ENCODE results near the gene TSSK2.

TSSK2 gene

GRCh38 chr22:19169002-19169946 lies 38.2 kb downstream of the TSSK2 start:
- no peak for DNase-seq (ENCODE audit: low spot score)

DNA sequence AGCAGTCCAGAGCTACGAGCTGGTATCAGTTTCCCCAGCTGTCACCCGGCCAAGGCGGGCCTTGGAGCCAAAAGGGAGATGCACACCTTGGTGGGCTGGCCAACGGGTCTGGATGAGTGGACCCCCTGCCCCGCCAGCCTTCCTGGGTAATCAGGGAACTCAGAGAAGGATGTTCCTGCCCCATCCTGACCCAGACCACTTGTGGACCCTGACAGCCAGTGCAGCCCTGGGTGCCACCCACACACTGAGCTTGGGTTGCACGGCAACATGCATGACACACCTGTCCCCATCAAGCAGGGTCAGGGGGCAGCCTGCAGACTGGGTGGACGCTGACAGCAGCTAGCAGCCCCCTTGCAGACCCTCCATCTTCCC lies 38.8 kb downstream of the TSSK2 start:
- no peak for DNase-seq (ENCODE audit: low spot score)

GRCh38 chr22:19172213-19173046 lies 41.3 kb downstream of the TSSK2 start:
- no peak for DNase-seq (ENCODE audit: low spot score)

DNA sequence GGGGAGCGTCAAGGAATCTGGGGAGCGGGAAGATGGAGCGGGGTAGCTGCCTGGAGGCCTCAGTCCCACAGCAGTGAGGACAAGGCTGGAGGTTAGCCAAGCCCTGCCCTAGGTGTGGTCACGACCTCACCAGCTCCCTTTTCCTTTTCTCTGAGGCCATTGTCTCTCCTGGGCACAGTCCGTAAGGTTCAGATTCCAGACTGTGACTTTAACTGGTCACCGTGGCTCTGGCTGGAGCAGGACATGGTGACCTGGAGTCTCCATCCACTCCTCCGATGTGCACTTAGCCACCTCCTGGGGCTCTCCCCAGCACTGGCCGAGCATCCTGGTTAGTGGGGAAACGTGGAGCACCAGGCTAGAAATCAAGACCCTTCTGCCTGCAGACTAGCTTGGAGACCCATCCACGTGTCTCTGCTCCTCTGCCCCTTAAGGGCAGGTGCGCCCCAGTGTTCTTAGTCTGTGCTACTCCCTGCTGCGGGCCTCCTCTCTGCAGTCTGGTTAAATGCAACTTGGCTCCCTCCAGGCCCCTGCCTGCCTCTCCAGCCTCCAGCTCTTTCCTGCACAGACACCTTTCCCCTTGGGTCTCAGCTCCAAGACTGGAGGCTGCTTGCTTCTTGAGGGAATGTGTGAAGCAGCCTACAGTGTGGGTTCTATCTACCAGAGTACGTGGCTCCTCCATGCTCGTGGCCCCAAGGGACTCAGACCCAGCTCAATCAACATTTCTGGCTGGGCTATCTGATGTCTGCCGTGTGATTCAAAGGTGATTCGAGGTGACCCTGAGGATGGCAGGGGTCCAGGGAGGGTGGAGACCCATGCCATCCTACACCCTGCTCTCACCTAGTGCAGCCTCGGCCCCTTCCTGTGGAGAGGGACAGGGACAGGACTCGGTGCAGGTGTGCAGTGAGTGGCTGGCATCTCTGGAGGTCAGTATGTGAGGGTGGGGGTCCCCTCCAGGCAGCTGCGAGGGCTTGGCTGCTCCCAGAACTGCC lies 42.2 kb downstream of the TSSK2 start:
- no peak for DNase-seq (ENCODE audit: low spot score)

DNA sequence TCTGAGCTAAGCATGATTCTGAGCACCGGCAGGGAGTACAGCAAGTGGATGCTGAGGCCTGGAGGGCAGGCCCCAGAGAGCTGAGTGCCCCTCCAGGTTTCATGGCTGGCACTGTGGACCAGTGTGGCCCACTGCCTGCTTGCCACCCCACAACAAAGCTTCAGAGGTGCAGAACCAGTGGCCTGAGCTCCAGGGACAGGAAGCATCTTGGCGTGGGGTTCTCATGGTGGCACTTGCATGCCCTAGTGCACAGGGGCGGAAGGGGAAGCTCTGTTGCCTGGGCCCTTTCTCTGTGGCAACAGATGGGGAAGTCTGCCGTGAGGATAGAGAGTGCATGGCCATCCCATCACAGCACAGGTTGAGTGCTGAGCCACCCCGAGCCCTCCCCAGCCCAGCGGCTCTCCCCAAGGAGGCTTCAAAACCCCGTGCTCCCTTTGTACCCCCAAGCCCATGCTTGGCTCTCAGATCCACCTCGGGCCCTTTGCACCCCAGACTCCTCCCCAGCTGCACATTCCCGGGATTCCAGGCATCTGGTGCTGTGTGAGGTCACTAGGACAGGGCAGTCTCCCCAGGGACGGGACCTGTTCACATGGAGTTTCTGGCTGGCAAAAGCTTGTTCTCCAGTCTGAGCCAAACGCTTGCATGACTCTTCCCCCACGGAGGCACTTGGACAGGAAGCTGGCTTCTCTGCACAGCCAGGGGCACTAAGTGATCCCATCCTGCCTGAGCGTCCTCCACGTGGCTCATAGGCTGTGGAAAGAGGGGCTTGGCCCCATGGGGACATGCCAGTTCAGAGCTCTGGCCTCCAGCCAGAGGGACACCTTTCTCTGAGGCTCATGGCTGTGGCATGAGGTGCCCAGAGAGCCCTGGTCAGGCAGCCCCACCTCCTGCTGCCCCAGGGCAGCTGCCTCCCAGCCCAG lies 43.3 kb downstream of the TSSK2 start:
- DNase-seq (ENCODE audit: low spot score) = no peak

DNA sequence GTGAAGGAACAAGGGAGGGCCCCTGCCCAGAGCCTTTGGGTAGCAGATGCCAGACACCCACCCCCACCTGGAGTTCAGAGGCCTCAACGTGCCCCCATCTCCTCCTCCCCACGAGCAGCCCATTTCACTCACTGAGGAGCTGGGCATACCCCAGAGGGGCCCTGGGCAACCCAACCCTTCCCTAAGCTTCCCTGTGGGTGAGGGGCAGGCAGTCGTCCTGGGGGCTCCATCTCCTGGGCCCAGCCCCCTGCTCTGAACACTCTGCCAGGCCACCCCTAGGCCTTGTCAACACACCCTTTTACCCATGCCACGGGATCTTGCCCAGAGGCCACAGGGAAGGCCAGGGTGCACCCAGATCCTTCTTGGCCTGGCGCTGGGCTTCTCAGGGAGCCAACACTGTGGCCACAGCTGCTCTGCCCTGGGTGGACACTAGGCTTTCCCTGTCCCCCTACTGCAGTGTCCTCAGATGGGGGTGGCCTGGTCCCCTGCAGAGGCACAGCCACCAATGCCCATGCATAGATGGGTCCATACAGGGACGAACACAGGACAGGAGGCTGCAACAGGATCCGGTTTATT lies 44.0 kb downstream of the TSSK2 start:
- DNase-seq (ENCODE audit: low spot score) = no peak

DNA sequence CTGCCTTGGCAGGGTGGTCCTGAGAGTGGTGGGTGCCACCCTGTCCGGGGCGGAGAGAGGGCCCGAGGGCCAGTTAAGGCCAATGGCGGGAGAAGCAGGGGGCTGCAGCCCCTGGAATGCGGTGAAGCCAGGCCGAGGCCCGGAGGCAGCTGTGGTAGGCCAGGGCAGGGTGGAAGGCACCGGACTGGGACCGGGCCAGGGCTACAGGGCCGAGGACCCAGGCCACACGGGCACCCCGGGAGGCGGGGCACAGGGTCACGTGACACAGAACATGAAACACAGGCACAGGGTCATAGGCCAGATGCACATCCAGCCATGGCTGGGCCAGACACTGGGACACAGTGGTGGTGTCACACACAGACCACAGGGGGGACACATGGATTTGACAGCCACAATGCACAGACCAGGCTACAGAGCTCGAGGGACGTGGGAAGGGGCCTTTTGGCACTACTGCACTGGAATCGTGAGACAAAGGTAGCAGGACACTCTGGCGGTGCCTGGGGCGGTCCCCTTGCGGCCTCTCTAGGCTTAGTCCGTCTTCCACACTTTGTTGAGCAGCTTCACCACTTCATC lies 44.6 kb downstream of the TSSK2 start:
- no peak for DNase-seq (ENCODE audit: low spot score)

DNA sequence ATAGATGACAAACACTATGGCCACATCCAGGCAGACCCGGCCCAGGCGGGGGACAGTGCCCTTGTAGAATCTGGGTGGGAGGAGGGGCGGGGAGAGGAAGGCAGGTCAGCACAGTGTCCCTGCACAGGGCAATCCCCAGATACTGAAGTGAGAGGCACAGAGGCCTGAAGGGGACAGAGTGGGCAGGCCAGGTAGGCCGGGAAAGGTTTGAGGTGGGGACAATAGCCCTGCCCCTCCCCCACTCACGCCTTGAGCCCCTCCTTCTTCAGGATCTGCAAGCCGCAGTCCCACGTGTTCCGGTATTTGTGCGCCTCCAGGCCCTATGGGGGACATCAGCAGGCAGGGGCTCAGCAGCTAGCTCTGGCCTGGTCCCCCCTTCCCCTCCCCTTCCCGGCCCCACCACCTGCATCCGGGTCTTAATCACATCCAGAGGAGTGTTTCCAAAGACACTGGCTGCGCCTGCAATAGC lies 45.1 kb downstream of the TSSK2 start:
- DNase-seq (ENCODE audit: low spot score) = no peak

- DNase-seq (ENCODE audit: low spot score) = no peak
Measured at GRCh38 chr22:19176732-19177131, 45.6 kb downstream of the TSSK2 start.

- DNase-seq (ENCODE audit: low spot score) = no peak
Measured at GRCh38 chr22:19177164-19178064, 46.3 kb downstream of the TSSK2 start.

GRCh38 chr22:19178065-19178656 lies 47.1 kb downstream of the TSSK2 start:
- DNase-seq (ENCODE audit: low spot score) = peak; percentile 37

- peak; percentile 85 for DNase-seq (ENCODE audit: low spot score)
Measured at GRCh38 chr22:19178657-19179496, 47.8 kb downstream of the TSSK2 start, which contains the start of gene SLC25A1. TSS of gene SLC25A1 (minus strand) at chr22:19178736. CDS start at chr22:19178673, 63 bp downstream.

- peak; percentile 53 for DNase-seq (ENCODE audit: low spot score)
Measured at GRCh38 chr22:19179497-19180048, 48.5 kb downstream of the TSSK2 start.

GRCh38 chr22:19180234-19180633 lies 49.1 kb downstream of the TSSK2 start:
- no peak for DNase-seq (ENCODE audit: low spot score)

GRCh38 chr22:19180740-19181410 lies 49.8 kb downstream of the TSSK2 start:
- no peak for DNase-seq (ENCODE audit: low spot score)

GRCh38 chr22:19181786-19182471 lies 50.8 kb downstream of the TSSK2 start:
- no peak for DNase-seq (ENCODE audit: low spot score)

Measured in CD4-positive, alpha-beta T cell treated with Interleukin-2 at 100 ng/mL for 4 hours (primary cell).